GM18909 (cell line): ENCODE results near the gene KCTD11.
"Not testable (repeated sequence)": the region's sequence is repeated elsewhere in the genome, so short reads cannot be mapped to it uniquely, and the experiment has no call there.

ENCODE experiments used
- ATAC-seq: cut with Tn5 transposase; IDR thresholded peaks from one replicate; pipeline ENCODE4 v1.9.1; 2021; ENCODE audit warnings: mild to moderate bottlenecking; ENCODE audit not compliant: unreplicated experiment, poor library complexity

Gene KCTD11

GRCh38 chr17:7340179-7340578 lies 11.8 kb upstream of the KCTD11 start:
- no peak for ATAC-seq

- ATAC-seq: no peak
These were observed 10.1 kb upstream of the KCTD11 start for GRCh38 chr17:7341842-7342241.

- no peak for ATAC-seq
These were observed 8.7 kb upstream of the KCTD11 start for GRCh38 chr17:7343250-7343649.

- ATAC-seq: no peak
These were observed 5.0 kb upstream of the KCTD11 start for GRCh38 chr17:7346761-7347614.

GRCh38 chr17:7347630-7348477 lies 4.1 kb upstream of the KCTD11 start:
- ATAC-seq: no peak

- no peak for ATAC-seq
These were observed 3.3 kb upstream of the KCTD11 start for GRCh38 chr17:7348478-7349242.

- ATAC-seq: no peak
These were observed 534 bp downstream of the KCTD11 start for GRCh38 chr17:7352503-7352889.

GRCh38 chr17:7352910-7353635 lies 1.1 kb downstream of the KCTD11 start:
- no peak for ATAC-seq

GRCh38 chr17:7354262-7354843 lies 2.4 kb downstream of the KCTD11 start:
- ATAC-seq: no peak

- ATAC-seq: no peak
These were observed 3.1 kb downstream of the KCTD11 start, which contains the start of gene TMEM95 for GRCh38 chr17:7355053-7355452. TSS of gene TMEM95 (plus strand) at chr17:7355156. CDS start at chr17:7355205, 49 bp downstream.

- no peak for ATAC-seq
These were observed 3.6 kb downstream of the KCTD11 start for GRCh38 chr17:7355573-7355972.

- no peak for ATAC-seq
These were observed 4.1 kb downstream of the KCTD11 start for GRCh38 chr17:7356072-7356549.

GRCh38 chr17:7356756-7357155 lies 4.8 kb downstream of the KCTD11 start:
- ATAC-seq: no peak

GRCh38 chr17:7357381-7357780 lies 5.4 kb downstream of the KCTD11 start:
- no peak for ATAC-seq

GRCh38 chr17:7361906-7362305 lies 9.9 kb downstream of the KCTD11 start:
- no peak for ATAC-seq

GRCh38 chr17:7363311-7363710 lies 11.3 kb downstream of the KCTD11 start:
- no peak for ATAC-seq

GRCh38 chr17:7365963-7366362 lies 14.0 kb downstream of the KCTD11 start:
- ATAC-seq: not testable (repeated sequence)

- ATAC-seq: no peak
These were observed 15.1 kb downstream of the KCTD11 start for GRCh38 chr17:7367083-7367482.

GRCh38 chr17:7367918-7368598 lies 16.1 kb downstream of the KCTD11 start:
- no peak for ATAC-seq
